GM12878 (cell line): Measurements from ENCODE around the gene PKM.

Experiments used
- ASH2L ChIP-seq: fragments of 300-600, 200-600 bp; sonication (generic); IDR thresholded peaks from 2 replicates; pipeline ENCODE4 v1.6.1; 2017; ENCODE audit warnings: low read depth, mild to moderate bottlenecking, borderline replicate concordance
- CEBPB ChIP-seq, 2 experiments: fragments of 150-350 bp in 1 of 2; IDR thresholded peaks; 2 replicates each; pipeline ENCODE4 v1.6.1; 2012 to 2014; ENCODE audit warnings: low read depth in 2 of 2, low read length in 2 of 2, borderline replicate concordance in 1 of 2, inconsistent platforms in 1 of 2
- CHD2 ChIP-seq: IDR thresholded peaks from 2 replicates; pipeline ENCODE4 v1.6.1; 2011; ENCODE audit warnings: low read depth, low read length, improper control_type of control experiment, borderline replicate concordance
- NFIC ChIP-seq: IDR thresholded peaks from 2 replicates; pipeline ENCODE4 v1.6.1; 2012; ENCODE audit warnings: low read depth, mild to moderate bottlenecking, inconsistent platforms, low read length, moderate library complexity
- POLR2AphosphoS5 ChIP-seq: IDR thresholded peaks from 2 replicates; pipeline ENCODE4 v1.6.1; 2011; ENCODE audit warnings: mild to moderate bottlenecking, low read length, inconsistent platforms
- RELA ChIP-seq: fragments of 450-650 bp; IDR thresholded peaks from 2 replicates; pipeline ENCODE4 v1.8.0; 2014; ENCODE audit warnings: borderline replicate concordance; ENCODE audit not compliant: partially characterized antibody
- RFX5 ChIP-seq: IDR thresholded peaks from 2 replicates; pipeline ENCODE4 v1.6.1; 2011; ENCODE audit warnings: low read depth, low read length, improper control_type of control experiment
- YY1 ChIP-seq: IDR thresholded peaks from 2 replicates; pipeline ENCODE4 v1.6.1; 2011; ENCODE audit warnings: low read depth, mild to moderate bottlenecking, low read length
- ZNF24 ChIP-seq: fragments of 450-650 bp; IDR thresholded peaks from 2 replicates; pipeline ENCODE4 v1.6.1; 2017; ENCODE audit warnings: antibody characterized with exemption, mild to moderate bottlenecking
- ZZZ3 ChIP-seq: IDR thresholded peaks from 2 replicates; pipeline ENCODE4 v1.6.1; 2011; ENCODE audit warnings: low read depth; ENCODE audit not compliant: control insufficient read depth, insufficient read length
- TF ChIP-seq, protein P1 (sequence below), 3 experiments: IDR thresholded peaks in 2 of 3; conservative IDR thresholded peaks in 1 of 3; 2 replicates each; pipeline ENCODE4 v1.5.1; 2011; ENCODE audit warnings: low read depth in 3 of 3, low read length in 3 of 3, mild to moderate bottlenecking in 3 of 3, control low read depth in 2 of 3, moderate library complexity in 2 of 3, inconsistent platforms in 1 of 3, mixed read lengths in 1 of 3; ENCODE audit not compliant: control insufficient read depth in 2 of 3, insufficient read depth in 1 of 3; ENCODE audit errors: extremely low read depth in 1 of 3
- TF ChIP-seq, protein P2 (sequence below): IDR thresholded peaks from 2 replicates; pipeline ENCODE4 v1.6.1; 2011; ENCODE audit warnings: low read depth, mild to moderate bottlenecking, low read length, moderate library complexity, borderline replicate concordance; ENCODE audit errors: extremely low read depth

- TF ChIP-seq, protein P1, sequence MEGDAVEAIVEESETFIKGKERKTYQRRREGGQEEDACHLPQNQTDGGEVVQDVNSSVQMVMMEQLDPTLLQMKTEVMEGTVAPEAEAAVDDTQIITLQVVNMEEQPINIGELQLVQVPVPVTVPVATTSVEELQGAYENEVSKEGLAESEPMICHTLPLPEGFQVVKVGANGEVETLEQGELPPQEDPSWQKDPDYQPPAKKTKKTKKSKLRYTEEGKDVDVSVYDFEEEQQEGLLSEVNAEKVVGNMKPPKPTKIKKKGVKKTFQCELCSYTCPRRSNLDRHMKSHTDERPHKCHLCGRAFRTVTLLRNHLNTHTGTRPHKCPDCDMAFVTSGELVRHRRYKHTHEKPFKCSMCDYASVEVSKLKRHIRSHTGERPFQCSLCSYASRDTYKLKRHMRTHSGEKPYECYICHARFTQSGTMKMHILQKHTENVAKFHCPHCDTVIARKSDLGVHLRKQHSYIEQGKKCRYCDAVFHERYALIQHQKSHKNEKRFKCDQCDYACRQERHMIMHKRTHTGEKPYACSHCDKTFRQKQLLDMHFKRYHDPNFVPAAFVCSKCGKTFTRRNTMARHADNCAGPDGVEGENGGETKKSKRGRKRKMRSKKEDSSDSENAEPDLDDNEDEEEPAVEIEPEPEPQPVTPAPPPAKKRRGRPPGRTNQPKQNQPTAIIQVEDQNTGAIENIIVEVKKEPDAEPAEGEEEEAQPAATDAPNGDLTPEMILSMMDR (IDR thresholded peaks at IDR 0.05 in 2 of 3, conservative IDR thresholded peaks at IDR 0.05 in 1 of 3; ENCODE audit: control insufficient read depth in 2 of 3, extremely low read depth in 1 of 3, insufficient read depth in 1 of 3, low read depth in 3 of 3, low read length in 3 of 3), result no peak
- no peak for TF ChIP-seq ZZZ3
- TF ChIP-seq POLR2AphosphoS5, result no peak
- TF ChIP-seq ZNF24, result no peak
- no peak for TF ChIP-seq NFIC
- no peak for TF ChIP-seq RFX5
- no peak for TF ChIP-seq CEBPB (IDR thresholded peaks at IDR 0.05; ENCODE audit: borderline replicate concordance in 1 of 2, low read depth in 2 of 2, low read length in 2 of 2)
- TF ChIP-seq, protein P2, sequence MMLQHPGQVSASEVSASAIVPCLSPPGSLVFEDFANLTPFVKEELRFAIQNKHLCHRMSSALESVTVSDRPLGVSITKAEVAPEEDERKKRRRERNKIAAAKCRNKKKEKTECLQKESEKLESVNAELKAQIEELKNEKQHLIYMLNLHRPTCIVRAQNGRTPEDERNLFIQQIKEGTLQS, result no peak
- no peak for TF ChIP-seq RELA
- no peak for TF ChIP-seq YY1
- no peak for TF ChIP-seq ASH2L
- TF ChIP-seq CHD2, result no peak
Observed at GRCh38 chr15:72166716-72167417, 64.1 kb downstream of the PKM start.
